HG03175 (cell line): Measurements from ENCODE around the gene OGG1.
"Not testable (repeated sequence)": the region's sequence is repeated elsewhere in the genome, so short reads cannot be mapped to it uniquely, and the experiment has no call there.

Experiments
- ATAC-seq: cut with Tn5 transposase; IDR thresholded peaks from one replicate; pipeline ENCODE4 v1.9.1; 2021; ENCODE audit warnings: mild to moderate bottlenecking, moderate library complexity; ENCODE audit not compliant: unreplicated experiment

The OGG1 gene

GRCh38 chr3:9760779-9761505, 11.2 kb downstream of the OGG1 start:
- ATAC-seq: no peak

- ATAC-seq: no peak
Measured at GRCh38 chr3:9761919-9762318, 12.2 kb downstream of the OGG1 start.

DNA sequence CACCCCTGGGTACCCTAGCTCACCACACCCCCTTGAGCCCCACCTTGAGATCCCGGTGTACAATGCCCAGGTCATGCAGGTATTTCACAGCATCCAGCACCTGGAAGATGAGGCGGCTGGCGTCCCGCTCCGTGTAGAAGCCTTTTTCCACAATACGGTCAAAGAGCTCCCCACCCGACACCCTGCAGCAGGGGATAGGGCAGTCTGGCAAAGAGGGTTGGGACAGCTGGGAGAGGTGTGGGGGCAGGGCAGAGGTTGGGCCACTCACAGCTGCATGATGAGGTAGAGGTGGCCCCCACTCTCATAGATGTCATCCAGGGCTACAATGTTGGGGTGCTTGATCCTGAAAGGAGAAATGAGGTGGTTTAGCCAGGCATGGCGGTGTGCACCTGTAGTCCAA, 13.1 kb downstream of the OGG1 start:
- ATAC-seq: no peak

GRCh38 chr3:9765865-9766264, 16.1 kb downstream of the OGG1 start:
- ATAC-seq: no peak

DNA sequence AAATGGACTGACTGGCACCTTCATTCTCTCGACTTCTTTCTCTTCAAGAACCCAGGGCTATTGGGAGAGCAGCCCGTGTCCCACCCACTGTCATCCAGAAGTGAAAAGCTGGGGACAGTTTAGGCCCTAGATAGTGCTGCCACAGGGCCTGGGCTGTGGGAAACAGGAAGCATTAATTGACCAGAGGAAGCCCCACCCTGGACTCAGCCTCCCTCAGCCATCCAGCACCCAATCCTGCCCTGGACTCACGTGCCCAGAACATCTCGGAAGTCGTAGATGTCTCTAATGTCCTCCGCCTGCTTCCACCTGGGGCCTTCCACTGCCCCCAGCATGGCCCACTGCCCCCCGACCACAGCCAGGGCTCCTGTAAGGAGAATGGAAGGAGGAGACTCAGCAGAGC, 17.7 kb downstream of the OGG1 start:
- no peak for ATAC-seq

GRCh38 chr3:9768141-9768775, 18.5 kb downstream of the OGG1 start:
- ATAC-seq: no peak

- no peak for ATAC-seq
Measured at GRCh38 chr3:9769012-9769411, 19.3 kb downstream of the OGG1 start.

GRCh38 chr3:9769426-9770275, 19.9 kb downstream of the OGG1 start, which contains the start of gene CAMK1:
Gene CAMK1 (minus strand): TSS chr3:9769947. CDS start chr3:9767749, 2,198 bp downstream.
- peak; percentile 65 for ATAC-seq

GRCh38 chr3:9770276-9770812, 20.6 kb downstream of the OGG1 start:
- ATAC-seq: no peak

GRCh38 chr3:9771007-9771406, 21.3 kb downstream of the OGG1 start:
- ATAC-seq: not testable (repeated sequence)

GRCh38 chr3:9776896-9777693, 27.3 kb downstream of the OGG1 start:
- no peak for ATAC-seq

- no peak for ATAC-seq
Measured at GRCh38 chr3:9777694-9778021, 27.9 kb downstream of the OGG1 start.

DNA sequence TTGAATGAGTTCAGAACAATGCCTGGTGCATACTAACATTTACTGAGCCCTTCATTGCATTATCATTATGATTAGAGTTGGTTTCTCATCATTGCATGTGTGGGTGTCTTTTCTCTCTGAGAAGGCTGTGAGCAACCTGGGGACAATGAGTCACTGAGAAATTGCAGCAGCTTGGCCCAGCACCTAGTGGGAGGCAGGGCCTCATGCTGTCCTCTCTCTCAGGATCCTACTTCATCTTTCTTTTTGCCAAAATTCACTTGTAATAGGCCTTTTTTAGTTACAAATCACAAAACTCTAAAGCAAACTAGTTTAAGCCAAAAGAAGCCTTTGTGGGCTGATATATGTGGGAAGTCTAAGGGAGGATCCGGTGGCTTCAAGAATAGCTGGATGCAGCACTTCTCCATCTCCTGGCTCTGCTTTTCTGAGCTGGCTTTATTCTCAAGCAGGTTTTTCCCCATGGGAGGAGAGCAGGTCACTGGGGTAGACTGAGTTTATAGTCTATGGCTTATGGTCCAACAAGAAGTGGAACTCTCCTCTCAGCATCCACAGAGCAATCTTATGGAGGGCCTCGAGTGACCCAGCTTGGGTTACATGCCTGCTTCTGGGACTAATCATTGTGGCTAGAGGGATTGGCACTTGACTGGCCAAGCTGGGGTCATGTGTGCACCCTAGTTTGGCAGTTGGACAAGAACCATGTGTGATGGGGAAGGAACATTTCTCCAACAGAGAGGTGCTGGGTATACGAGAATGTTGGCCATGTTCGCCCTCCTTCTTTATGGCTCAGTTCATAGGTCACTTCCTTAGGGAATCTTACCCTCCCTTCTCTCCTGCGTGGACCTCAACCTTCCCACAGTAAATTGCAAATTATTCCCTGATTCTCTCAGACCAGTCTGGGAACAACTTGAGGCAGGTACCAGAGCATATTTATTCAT, 28.7 kb downstream of the OGG1 start:
- ATAC-seq: no peak

DNA sequence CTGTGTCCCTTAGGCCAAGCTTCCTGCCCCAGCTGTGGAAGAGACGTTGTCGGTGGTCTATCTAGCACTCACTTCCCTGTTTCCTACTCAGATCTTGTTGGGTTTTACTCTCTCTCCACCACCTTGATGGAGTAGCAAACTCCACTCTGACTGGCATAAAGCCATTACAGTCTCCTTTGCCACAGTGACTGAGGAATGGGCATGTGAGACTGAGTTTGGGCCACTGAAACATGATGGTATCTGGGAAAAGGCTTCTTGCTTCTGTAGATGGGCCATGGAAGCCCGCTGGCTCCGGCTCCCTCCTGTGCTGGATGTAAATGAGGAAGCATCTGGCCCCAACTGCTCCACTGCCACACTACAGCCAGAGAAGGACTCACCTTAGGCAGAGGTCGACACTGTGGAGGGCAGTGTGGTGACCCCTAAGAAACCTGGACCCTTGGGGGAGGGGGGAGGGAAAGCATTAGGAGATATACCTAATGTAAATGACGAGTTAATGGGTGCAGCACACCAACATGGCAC, 29.4 kb downstream of the OGG1 start:
- ATAC-seq: no peak

- ATAC-seq: peak; percentile 77
Measured at GRCh38 chr3:9779721-9780457, 30.1 kb downstream of the OGG1 start.

DNA sequence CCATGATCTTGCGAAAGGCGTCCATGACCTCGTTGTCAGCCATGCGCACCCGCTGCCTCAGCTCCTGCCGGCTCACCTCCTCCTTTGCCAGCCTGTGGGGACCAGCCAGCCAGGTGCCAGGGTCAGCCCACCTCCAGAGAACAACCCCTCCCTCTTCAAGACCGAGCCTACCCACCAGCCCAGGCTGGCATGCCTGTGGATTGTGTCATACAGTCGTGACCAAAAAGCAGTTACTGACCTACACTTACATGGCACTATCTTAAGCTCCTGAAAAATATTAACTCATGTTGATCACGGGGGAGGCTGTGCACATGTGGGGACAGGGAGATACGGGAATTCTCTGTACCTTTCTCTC, 30.7 kb downstream of the OGG1 start:
- no peak for ATAC-seq

DNA sequence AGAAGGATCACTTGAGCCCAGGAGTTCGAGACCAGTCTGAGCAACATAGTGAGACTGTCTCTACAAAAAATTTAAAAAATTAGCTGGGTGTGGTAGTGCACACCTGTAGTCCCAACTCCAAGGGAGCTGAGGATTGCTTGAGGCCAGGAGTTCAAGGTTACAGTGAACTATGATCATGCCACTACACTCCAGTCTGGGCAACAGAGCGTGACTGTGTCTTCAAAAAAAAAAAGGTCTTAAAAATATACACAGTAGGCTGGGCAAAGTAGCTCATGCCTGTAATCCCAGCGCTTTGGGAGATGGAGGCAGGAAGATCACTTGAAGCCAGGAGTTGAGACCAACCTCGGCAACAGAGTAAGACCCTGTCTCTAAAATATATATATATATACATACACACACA, 31.2 kb downstream of the OGG1 start:
- no peak for ATAC-seq

DNA sequence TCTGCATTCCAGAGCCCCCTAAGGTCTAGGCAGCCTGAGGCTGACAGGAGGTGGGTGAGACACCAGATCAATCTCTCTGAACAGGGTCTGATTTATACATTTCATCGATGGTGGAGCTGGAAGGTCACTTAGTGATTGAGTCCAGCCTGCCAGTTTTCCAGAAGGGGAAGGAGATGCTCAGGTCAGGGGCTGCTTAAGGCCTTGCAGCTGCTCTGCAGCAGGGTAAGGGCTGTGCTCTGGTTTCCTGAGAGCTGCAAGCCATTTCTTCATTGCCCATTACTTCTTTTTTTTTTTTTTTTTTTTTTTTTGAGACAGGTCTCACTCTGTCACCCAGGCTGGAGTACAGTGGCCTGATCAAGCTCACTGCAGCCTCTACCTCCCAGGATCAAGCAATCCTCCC, 31.8 kb downstream of the OGG1 start:
- no peak for ATAC-seq
